ENCODE measurements around the gene MRPL36. TPM values are rescaled to one million over a fixed set of nuclear protein-coding genes. Genes with fewer than 3 reads are reported as not detected.

Gene MRPL36
- total and polyA plus RNA-seq, 4 donors: 22.3 to 106 (median 56.3) TPM

- TF ChIP-seq REST (IDR thresholded peaks at IDR 0.05) (no peak), RXRA (IDR thresholded peaks at IDR 0.05) (no peak), HNF4G (IDR thresholded peaks at IDR 0.05) (no peak), ATF3 (IDR thresholded peaks at IDR 0.05) (no peak)
Observed at GRCh38 chr5:1767524-1768282, 31.9 kb downstream of the MRPL36 start (continued).

GRCh38 chr5:1765880-1766235 lies 33.8 kb downstream of the MRPL36 start:
- Histone ChIP-seq H3K9ac (ENCODE audit: low read depth in 1 of 2, low read length in 2 of 2) (no peak overlapping the region), H3K36me3 (ENCODE audit: control insufficient read depth in 4 of 4, insufficient read depth in 3 of 4, low read depth in 1 of 4, low read length in 3 of 4) (no peaks in the 10 kb centered on the region), H3K27me3 (ENCODE audit: control insufficient read depth in 4 of 4, insufficient read depth in 4 of 4, low read length in 3 of 4) (peaks cover 0 to 2% (median 0%) of the 10 kb centered on the region in 4 donors), H3K9me3 (ENCODE audit: control insufficient read depth in 4 of 4, low read length in 3 of 4) (no peaks in the 10 kb centered on the region), H3K4me1 (ENCODE audit: control insufficient read depth in 4 of 4, insufficient read depth in 4 of 4, low read length in 3 of 4) (no peaks in the 10 kb centered on the region), H3K27ac (ENCODE audit: low read depth in 1 of 2, low read length in 2 of 2) (no peak overlapping the region), H3K4me3 (ENCODE audit: low read depth in 1 of 3, low read length in 3 of 3) (no peak overlapping the region)
- no peak for DNase-seq (ENCODE audit: low spot score)
- TF ChIP-seq MAX (IDR thresholded peaks at IDR 0.05) (no peak), HNF4A (conservative IDR thresholded peaks at IDR 0.05) (no peak), CTCF (IDR thresholded peaks at IDR 0.05; ENCODE audit: low read depth, low read length, missing input control) (no peak), NR2F2 (IDR thresholded peaks at IDR 0.05) (no peak), SP1 (IDR thresholded peaks at IDR 0.05) (no peak), GABPA (IDR thresholded peaks at IDR 0.05 in 1 of 2, conservative IDR thresholded peaks at IDR 0.05 in 1 of 2) (no peak), HNF4G (IDR thresholded peaks at IDR 0.05) (no peak), ZBTB33 (IDR thresholded peaks at IDR 0.05) (no peak), RAD21 (IDR thresholded peaks at IDR 0.05) (no peak), FOXA2 (IDR thresholded peaks at IDR 0.05) (no peak), JUND (IDR thresholded peaks at IDR 0.05) (no peak), EGR1 (IDR thresholded peaks at IDR 0.05; ENCODE audit: low read depth in 2 of 2) (no peak), FOXA1 (IDR thresholded peaks at IDR 0.05) (no peak), TAF1 (conservative IDR thresholded peaks at IDR 0.05) (no peak), ATF3 (IDR thresholded peaks at IDR 0.05) (no peak), YY1 (IDR thresholded peaks at IDR 0.05) (no peak)
- WGBS: 90% methylated on average over 3 of the region's 3 CpGs
